HEK293 (cell line): ENCODE measurements around the gene FXYD3.

Source experiments
- CTCF ChIA-PET: fragments of 350-600 bp; formaldehyde crosslinking; extraction: SDS; loops from one replicate; lab custom pipeline; 2021; ENCODE audit warnings: antibody characterized with exemption; lab: Yijun Ruan, JAX
- POLR2A ChIA-PET: fragments of 300-600 bp; formaldehyde crosslinking; extraction: SDS; loops from one replicate; lab custom pipeline; 2020; ENCODE audit warnings: antibody characterized with exemption, inconsistent platforms; lab: Yijun Ruan, JAX
- H3K27ac ChIP-seq: fragments of 200-500 bp; sonication (Bioruptor generic); 2 replicates; pipeline ENCODE4 v1.5.1; 2014; ENCODE audit warnings: low read depth, low read length, control low read depth, inconsistent platforms; ENCODE audit errors: extremely low read depth
- H3K36me3 ChIP-seq, 2 experiments: fragments of 200-500 bp in 1 of 2; sonication (Bioruptor generic) in 1 of 2; 1 replicate in 1 of 2; 2 replicates in 1 of 2; pipeline ENCODE4 v1.5.1; 2014 to 2017; ENCODE audit warnings: inconsistent platforms in 2 of 2, low read length in 2 of 2; ENCODE audit not compliant: control insufficient read depth in 2 of 2, insufficient read depth in 1 of 2
- H3K4me1 ChIP-seq: fragments of 200-500 bp; sonication (Bioruptor generic); 2 replicates; pipeline ENCODE4 v1.5.1; 2014; ENCODE audit warnings: mild to moderate bottlenecking, low read length, inconsistent platforms; ENCODE audit not compliant: control insufficient read depth, insufficient read depth
- H3K4me3 ChIP-seq: 2 replicates; pipeline ENCODE4 v1.5.1; 2011; ENCODE audit warnings: low read depth, mild to moderate bottlenecking, control low read depth, low read length, moderate library complexity
- H3K9me3 ChIP-seq: fragments of 200-500 bp; sonication (Bioruptor generic); 2 replicates; pipeline ENCODE4 v1.5.1; 2014; ENCODE audit warnings: low read depth, low read length, inconsistent platforms; ENCODE audit not compliant: control insufficient read depth, insufficient read depth
- CTCF ChIP-seq: fragments of 450-650 bp; formaldehyde crosslinking; IDR thresholded peaks from 2 replicates; pipeline ENCODE4 v1.5.1; 2016; ENCODE audit warnings: missing biosample characterization, missing genetic modification characterization
- HOXC10 ChIP-seq: sonication (generic); formaldehyde crosslinking; IDR thresholded peaks from 2 replicates; pipeline ENCODE4 v1.8.1; 2023; ENCODE audit warnings: mild to moderate bottlenecking, missing genetic modification reagents
- SCRT1 ChIP-seq: fragments of 450-650 bp; formaldehyde crosslinking; IDR thresholded peaks from 2 replicates; pipeline ENCODE4 v1.5.1; 2016; ENCODE audit warnings: missing biosample characterization, missing genetic modification characterization, borderline replicate concordance
- SCRT2 ChIP-seq: fragments of 450-650 bp; formaldehyde crosslinking; IDR thresholded peaks from 2 replicates; pipeline ENCODE4 v1.5.1; 2016; ENCODE audit warnings: missing biosample characterization, missing genetic modification characterization
- TCF7L2 ChIP-seq: IDR thresholded peaks from 2 replicates; pipeline ENCODE4 v1.6.1; 2011; ENCODE audit warnings: low read depth, mild to moderate bottlenecking, inconsistent platforms, low read length, moderate library complexity, borderline replicate concordance
- ZBTB21 ChIP-seq: fragments of 450-650 bp; formaldehyde crosslinking; IDR thresholded peaks from 2 replicates; pipeline ENCODE4 v1.5.1; 2017; ENCODE audit warnings: missing biosample characterization, missing genetic modification characterization
- ZBTB48 ChIP-seq: fragments of 450-650 bp; formaldehyde crosslinking; IDR thresholded peaks from 2 replicates; pipeline ENCODE4 v1.5.1; 2016; ENCODE audit warnings: missing biosample characterization, missing genetic modification characterization
- ZBTB49 ChIP-seq: fragments of 450-650 bp; formaldehyde crosslinking; IDR thresholded peaks from 2 replicates; pipeline ENCODE4 v1.5.1; 2016; ENCODE audit warnings: missing biosample characterization, missing genetic modification characterization, low read depth
- ZFP37 ChIP-seq: fragments of 450-650 bp; formaldehyde crosslinking; IDR thresholded peaks from 2 replicates; pipeline ENCODE4 v1.5.1; 2016; ENCODE audit warnings: missing biosample characterization, missing genetic modification characterization
- ZIC2 ChIP-seq: fragments of 450-650 bp; formaldehyde crosslinking; IDR thresholded peaks from 2 replicates; pipeline ENCODE4 v1.5.1; 2016; ENCODE audit warnings: missing biosample characterization, missing genetic modification characterization
- ZNF133 ChIP-seq: fragments of 450-650 bp; formaldehyde crosslinking; IDR thresholded peaks from 2 replicates; pipeline ENCODE4 v1.5.1; 2016; ENCODE audit warnings: missing biosample characterization, missing genetic modification characterization
- ZNF423 ChIP-seq: fragments of 450-650 bp; formaldehyde crosslinking; IDR thresholded peaks from 2 replicates; pipeline ENCODE4 v1.5.1; 2016; ENCODE audit warnings: missing biosample characterization, missing genetic modification characterization
- ZNF449 ChIP-seq: fragments of 450-650 bp; formaldehyde crosslinking; IDR thresholded peaks from 2 replicates; pipeline ENCODE4 v1.5.1; 2017; ENCODE audit warnings: missing biosample characterization, mild to moderate bottlenecking, missing genetic modification characterization, moderate library complexity
- ZNF473 ChIP-seq: fragments of 450-650 bp; formaldehyde crosslinking; IDR thresholded peaks from 2 replicates; pipeline ENCODE4 v1.5.1; 2017; ENCODE audit warnings: missing biosample characterization, missing genetic modification characterization
- ZNF488 ChIP-seq: fragments of 450-650 bp; formaldehyde crosslinking; IDR thresholded peaks from 2 replicates; pipeline ENCODE4 v1.5.1; 2016; ENCODE audit warnings: missing biosample characterization, missing genetic modification characterization
- ZNF518A ChIP-seq: fragments of 450-650 bp; formaldehyde crosslinking; conservative IDR thresholded peaks from 2 replicates; pipeline ENCODE4 v1.5.1; 2016; ENCODE audit warnings: low read depth, missing biosample characterization, missing genetic modification characterization
- ZNF521 ChIP-seq: fragments of 450-650 bp; formaldehyde crosslinking; IDR thresholded peaks from 2 replicates; pipeline ENCODE4 v1.5.1; 2017; ENCODE audit warnings: missing biosample characterization, mild to moderate bottlenecking, missing genetic modification characterization
- ZNF549 ChIP-seq: fragments of 450-650 bp; IDR thresholded peaks from 2 replicates; pipeline ENCODE4 v1.5.1; 2018; ENCODE audit warnings: missing biosample characterization, missing genetic modification characterization, mild to moderate bottlenecking, inconsistent platforms, moderate library complexity
- ZNF664 ChIP-seq: fragments of 450-650 bp; formaldehyde crosslinking; IDR thresholded peaks from 2 replicates; pipeline ENCODE4 v1.5.1; 2016; ENCODE audit warnings: missing biosample characterization, missing genetic modification characterization
- ZNF76 ChIP-seq: fragments of 450-650 bp; formaldehyde crosslinking; IDR thresholded peaks from 2 replicates; pipeline ENCODE4; 2016; ENCODE audit warnings: low read depth, missing biosample characterization, missing genetic modification characterization, borderline replicate concordance
- ZSCAN5A ChIP-seq: fragments of 450-650 bp; formaldehyde crosslinking; IDR thresholded peaks from 2 replicates; pipeline ENCODE4 v1.5.1; 2016; ENCODE audit warnings: missing biosample characterization, missing genetic modification characterization
- ZXDB ChIP-seq: fragments of 450-650 bp; formaldehyde crosslinking; IDR thresholded peaks from 2 replicates; pipeline ENCODE4 v1.5.1; 2016; ENCODE audit warnings: missing biosample characterization, missing genetic modification characterization

The FXYD3 gene

GRCh38 chr19:35155441-35155840, 39.8 kb downstream of the FXYD3 start (continued):
- TF ChIP-seq TCF7L2: no peak
- TF ChIP-seq ZNF133: no peak

GRCh38 chr19:35155981-35156672, 40.5 kb downstream of the FXYD3 start:
- Histone ChIP-seq H3K36me3 (peaks cover 36 to 45% of the 10 kb centered on the region in 2 experiments), H3K4me1 (peaks cover 20% of the 10 kb centered on the region), H3K27ac (no peak overlapping the region), H3K4me3 (no peak overlapping the region), H3K9me3 (no peaks in the 10 kb centered on the region)
- ChIA-PET CTCF (interaction anchor here (4.2 to 5.9 kb wide), 2 partner anchors 13 to 21 kb away, joined by 20 to 82 read pairs; partner anchors contain the start of genes FXYD7 and LGI4), POLR2A (interaction anchor here (0.8 kb wide), 1 partner anchor 10 kb away, joined by 3 read pairs; no protein-coding TSS in a partner anchor)
- no peak for TF ChIP-seq CTCF (tag by site-specific recombination)
- 0 out of 2 replicates have a peak, but pooled peaks have one; percentile 45 for TF ChIP-seq SCRT1 (tag by site-specific recombination)
- TF ChIP-seq TCF7L2: no peak
- TF ChIP-seq ZNF449: no peak
- no peak for TF ChIP-seq ZXDB (tag by site-specific recombination)
- peak; percentile 5; the same call in 1 of the 2 replicates for TF ChIP-seq ZNF76 (tag by site-specific recombination)
- TF ChIP-seq SCRT2 (tag by site-specific recombination): peak; percentile 56
- TF ChIP-seq ZNF521 (tag by site-specific recombination): no peak
- 0 out of 2 replicates have a peak, but pooled peaks have one; percentile 20 for TF ChIP-seq ZNF473 (tag by site-specific recombination)
- TF ChIP-seq ZNF664 (tag by site-specific recombination): peak; percentile 94
- no peak for TF ChIP-seq ZNF518A
- TF ChIP-seq ZIC2 (tag by site-specific recombination): no peak
- TF ChIP-seq ZBTB48: no peak
- no peak for TF ChIP-seq ZNF549 (tag by site-specific recombination)
- no peak for TF ChIP-seq ZBTB21 (tag by site-specific recombination)
- no peak for TF ChIP-seq ZNF488
- no peak for TF ChIP-seq ZBTB49 (tag by site-specific recombination)
- no peak for TF ChIP-seq ZSCAN5A
- TF ChIP-seq ZNF423 (tag by site-specific recombination): 0 out of 2 replicates have a peak, but pooled peaks have one; percentile 22
- no peak for TF ChIP-seq HOXC10 (CRISPR knock-in tag)
- no peak for TF ChIP-seq ZFP37 (tag by site-specific recombination)
